K562 (cell line): ENCODE results near the gene THAP4. TPM values are rescaled to one million over a fixed set of nuclear protein-coding genes. Genes with fewer than 3 reads are reported as not detected.

Experiments
- C11orf30 ChIP-seq: fragments of 450-650 bp; IDR thresholded peaks from 2 replicates; pipeline ENCODE4 v1.6.1; 2016; ENCODE audit warnings: low read depth, mild to moderate bottlenecking
- CREB1 ChIP-seq, 2 experiments: sonication (generic) in 1 of 2; formaldehyde crosslinking in 1 of 2; IDR thresholded peaks; 2 replicates each; pipeline versions ENCODE4 v1.6.1 to v1.8.0; 2012 to 2022; ENCODE audit warnings: inconsistent platforms in 1 of 2, mild to moderate bottlenecking in 1 of 2, missing genetic modification reagents in 1 of 2, moderate library complexity in 1 of 2
- ESRRA ChIP-seq: fragments of 450-650 bp; IDR thresholded peaks from 2 replicates; pipeline ENCODE4 v1.6.1; 2014; ENCODE audit warnings: low read depth, mild to moderate bottlenecking, moderate library complexity, borderline replicate concordance
- ETS1 ChIP-seq: conservative IDR thresholded peaks from 2 replicates; pipeline ENCODE4 v1.6.1; 2011; ENCODE audit warnings: low read depth, mild to moderate bottlenecking, low read length; ENCODE audit not compliant: control insufficient read depth
- ETV1 ChIP-seq: fragments of 450-650 bp; conservative IDR thresholded peaks from 2 replicates; pipeline ENCODE4 v1.6.1; 2016; ENCODE audit warnings: missing genetic modification characterization, control low read depth, low read depth, missing compliant biosample characterization
- HNRNPH1 ChIP-seq: fragments of 200-400 bp; formaldehyde crosslinking; optimal IDR thresholded peaks from 2 replicates; pipeline ENCODE3; 2017; ENCODE audit warnings: low read depth, mild to moderate bottlenecking, low read length, moderate library complexity
- IFI16 ChIP-seq: fragments of 250-450 bp; sonication (Bioruptor Pico); IDR thresholded peaks from 2 replicates; pipeline ENCODE4 v2.1.2; 2022; ENCODE audit warnings: mild to moderate bottlenecking, inconsistent platforms
- MED1 ChIP-seq: sonication (generic); formaldehyde crosslinking; IDR thresholded peaks from 2 replicates; pipeline ENCODE4 v1.8.1; 2023; ENCODE audit warnings: missing genetic modification reagents, borderline replicate concordance
- MXI1 ChIP-seq: IDR thresholded peaks from 2 replicates; pipeline ENCODE4 v1.6.1; 2011; ENCODE audit warnings: low read depth, mild to moderate bottlenecking, improper control_type of control experiment, low read length
- NFYB ChIP-seq: IDR thresholded peaks from 2 replicates; pipeline ENCODE4 v1.6.1; 2011; ENCODE audit warnings: mild to moderate bottlenecking, moderate library complexity; ENCODE audit not compliant: insufficient read length; ENCODE audit errors: extremely low read depth
- NONO ChIP-seq, 2 experiments: fragments of 200-400 bp in 1 of 2; fragments of 450-650 bp in 1 of 2; formaldehyde crosslinking in 1 of 2; IDR thresholded peaks; 2 replicates each; pipeline ENCODE4 v1.6.1; 2017; ENCODE audit warnings: low read depth in 2 of 2, mild to moderate bottlenecking in 2 of 2, moderate library complexity in 2 of 2, low read length in 1 of 2
- PATZ1 ChIP-seq: fragments of 250-450 bp; sonication (Bioruptor Pico); IDR thresholded peaks from 2 replicates; pipeline ENCODE4 v1.5.0; 2020; ENCODE audit warnings: mild to moderate bottlenecking, borderline replicate concordance
- POLR2A ChIP-seq: fragments of 450-650 bp; conservative IDR thresholded peaks from 2 replicates; pipeline ENCODE4 v1.6.1; 2016
- PPARD ChIP-seq: fragments of 250-450 bp; sonication (Bioruptor Pico); IDR thresholded peaks from 2 replicates; pipeline ENCODE4 v1.8.0; 2022; ENCODE audit warnings: inconsistent platforms, mild to moderate bottlenecking, moderate library complexity
- ZBTB33 ChIP-seq: sonication (generic); formaldehyde crosslinking; IDR thresholded peaks from 2 replicates; pipeline ENCODE4 v1.8.1; 2023; ENCODE audit warnings: mild to moderate bottlenecking, missing genetic modification reagents
- ZNF347 ChIP-seq: fragments of 450-650 bp; formaldehyde crosslinking; IDR thresholded peaks from 2 replicates; pipeline ENCODE4 v1.4.0; 2020; ENCODE audit warnings: low read depth, mild to moderate bottlenecking, moderate library complexity
- ZNF518B ChIP-seq: fragments of 250-450 bp; sonication (Bioruptor Pico); IDR thresholded peaks from 2 replicates; pipeline ENCODE4 v1.5.0; 2021; ENCODE audit warnings: mild to moderate bottlenecking, moderate library complexity
- polyA plus RNA-seq, 8 experiments: library from polyadenylated mRNA; depleted of rRNA in 4 of 8; stranded (reverse) in 5 of 8; unstranded in 3 of 8; fragments of >200 nt; fragmentation: Nextera tagmentation in 2 of 8; fragmentation: Illumina TruSeq in 1 of 8; extraction: Ambion mirVana in 2 of 8; extraction: Trizol in 1 of 8; gene quantifications; 2 replicates each; pipeline versions ENCODE4 v1.2.1 to v1.2.3, GENCODE V29; 2011 to 2014; ENCODE audit warnings: inconsistent platforms in 1 of 8, missing spikeins in 1 of 8
- total RNA-seq, 7 experiments: library from RNA; depleted of rRNA in 6 of 7; stranded (reverse); fragments of >200 nt in 6 of 7; fragmentation: Illumina TruSeq in 2 of 7; extraction: Trizol in 2 of 7; gene quantifications; 2 replicates each; pipeline versions ENCODE4 v1.2.1 to v1.2.3, GENCODE V29; 2011 to 2021; ENCODE audit warnings: low replicate concordance in 1 of 7

THAP4 gene
- total and polyA plus RNA-seq, 9 of the 15 experiments (the other 6 are each of a cell fraction or from before 2014, with no cell fraction given) = 8.6 to 60.9 (median 43.9) TPM

GRCh38 chr2:241609859-241610793 is 26.8 kb downstream of the THAP4 start (continued):
- no peak for TF ChIP-seq MED1 (CRISPR knock-in tag)
- TF ChIP-seq IFI16 = no peak
- no peak for TF ChIP-seq ETV1 (tag)
- no peak for TF ChIP-seq NFYB
- TF ChIP-seq NONO (IDR thresholded peaks at IDR 0.05; ENCODE audit: low read depth in 2 of 2, low read length in 1 of 2) = peak in 1 of 2 experiments; percentile 71; a peak in 1 of 4 replicates
- TF ChIP-seq C11orf30 = no peak
- TF ChIP-seq PPARD (CRISPR knock-in tag) = no peak
- no peak for TF ChIP-seq HNRNPH1
- TF ChIP-seq ZBTB33 = 0 out of 2 replicates have a peak, but pooled peaks have one; percentile 43
- no peak for TF ChIP-seq MXI1
- TF ChIP-seq ESRRA = peak; percentile 51; the same call in 1 of the 2 replicates
- no peak for TF ChIP-seq ZNF518B
- TF ChIP-seq CREB1 (IDR thresholded peaks at IDR 0.05) = peak; percentile 62; the same call in 1 of the 2 replicates
- peak; percentile 56; the same call in 1 of the 2 replicates for TF ChIP-seq CREB1 (CRISPR knock-in tag; IDR thresholded peaks at IDR 0.05)
- TF ChIP-seq ZNF347 = no peak
- TF ChIP-seq ETS1 = no peak
- TF ChIP-seq POLR2A = no peak; the same call in 1 of the 2 replicates
- no peak for TF ChIP-seq PATZ1 (CRISPR knock-in tag)
